Mucosa of stomach (tissue), 1 donor: ENCODE data around the gene MEGF6.

Source experiments
- H3K27me3 ChIP-seq: one replicate; pipeline ENCODE4 v1.7.0; 2013; ENCODE audit warnings: mild to moderate bottlenecking, low read length; ENCODE audit not compliant: control insufficient read depth, insufficient read depth
- H3K36me3 ChIP-seq: one replicate; pipeline ENCODE4 v1.7.0; 2013; ENCODE audit warnings: low read length; ENCODE audit not compliant: control insufficient read depth, insufficient read depth
- H3K4me1 ChIP-seq: one replicate; pipeline ENCODE4 v1.7.0; 2013; ENCODE audit warnings: mild to moderate bottlenecking, low read length; ENCODE audit not compliant: control insufficient read depth, insufficient read depth
- H3K4me3 ChIP-seq: one replicate; pipeline ENCODE4 v1.7.0; 2013; ENCODE audit warnings: low read length
- H3K9ac ChIP-seq: one replicate; pipeline ENCODE4 v1.7.0; 2013; ENCODE audit warnings: mild to moderate bottlenecking, low read length, moderate library complexity
- H3K9me3 ChIP-seq: one replicate; pipeline ENCODE4 v1.7.0; 2013; ENCODE audit warnings: mild to moderate bottlenecking, low read length, moderate library complexity; ENCODE audit not compliant: control insufficient read depth
- donor health status: Pancreatic carcinoma.

The MEGF6 gene

DNA sequence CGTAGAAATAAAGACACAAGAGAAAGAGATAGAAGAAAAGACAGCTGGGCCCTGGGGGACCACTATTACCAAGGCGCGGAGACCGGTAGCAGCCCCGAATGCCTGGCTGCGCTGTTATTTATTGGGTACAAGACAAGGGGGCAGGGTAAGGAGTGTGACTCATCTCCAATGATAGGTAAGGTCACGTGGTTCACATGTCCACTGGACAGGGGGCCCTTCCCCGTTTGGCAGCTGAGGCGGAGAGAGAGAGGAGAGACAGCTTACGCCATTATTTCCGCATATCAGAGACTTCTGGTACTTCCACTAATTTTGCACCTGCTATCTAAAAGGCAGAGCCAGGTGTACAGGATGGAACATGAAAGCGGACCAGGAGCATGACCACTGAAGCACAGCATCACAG, 9.4 kb upstream of the MEGF6 start:
- Histone ChIP-seq H3K4me1 (peaks cover 23% of the 10 kb centered on the region), H3K27me3 (no peaks in the 10 kb centered on the region), H3K36me3 (no peaks in the 10 kb centered on the region), H3K9me3 (no peaks in the 10 kb centered on the region), H3K4me3 (no peak overlapping the region), H3K9ac (no peak overlapping the region)

DNA sequence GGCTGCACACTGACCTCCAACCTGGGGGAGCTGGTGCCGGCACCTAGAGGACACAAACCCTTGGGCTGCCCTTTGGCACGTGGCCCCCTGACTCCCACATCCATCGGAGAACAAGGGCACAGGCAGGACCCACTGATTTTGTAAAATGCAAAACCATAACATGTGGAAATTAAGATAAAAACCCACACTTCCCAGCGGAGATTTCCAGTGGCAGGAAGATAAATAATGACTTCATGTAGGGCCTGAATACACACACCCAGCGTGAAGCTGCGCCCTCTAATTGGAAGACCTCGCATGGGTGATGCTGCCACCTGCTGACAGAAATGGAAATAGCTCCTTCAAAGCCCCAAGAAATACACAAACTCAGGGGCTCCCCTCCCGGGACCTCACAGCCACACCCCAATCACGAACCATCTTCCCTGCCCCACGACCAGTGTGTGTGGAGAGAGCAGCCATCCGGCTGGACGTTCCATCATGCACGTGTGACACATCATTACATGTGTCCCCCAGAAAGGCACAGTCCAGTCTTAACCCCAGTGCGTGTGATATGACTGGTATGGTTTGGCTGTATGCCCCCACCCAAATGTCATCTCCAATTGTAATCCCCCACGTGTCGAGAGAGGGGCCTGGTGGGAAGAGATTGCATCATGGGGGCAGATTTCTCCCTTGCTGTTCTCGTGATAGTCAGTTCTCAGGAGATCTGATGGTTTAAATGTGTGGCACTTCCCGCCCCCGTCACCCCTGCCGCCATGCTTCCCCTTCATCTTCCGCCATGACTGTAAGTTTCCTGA, 7.8 kb upstream of the MEGF6 start:
- Histone ChIP-seq H3K36me3 (no peaks in the 10 kb centered on the region), H3K9ac (no peak overlapping the region), H3K9me3 (no peaks in the 10 kb centered on the region), H3K4me1 (peaks cover 20% of the 10 kb centered on the region), H3K27me3 (no peaks in the 10 kb centered on the region), H3K4me3 (no peak overlapping the region)

DNA sequence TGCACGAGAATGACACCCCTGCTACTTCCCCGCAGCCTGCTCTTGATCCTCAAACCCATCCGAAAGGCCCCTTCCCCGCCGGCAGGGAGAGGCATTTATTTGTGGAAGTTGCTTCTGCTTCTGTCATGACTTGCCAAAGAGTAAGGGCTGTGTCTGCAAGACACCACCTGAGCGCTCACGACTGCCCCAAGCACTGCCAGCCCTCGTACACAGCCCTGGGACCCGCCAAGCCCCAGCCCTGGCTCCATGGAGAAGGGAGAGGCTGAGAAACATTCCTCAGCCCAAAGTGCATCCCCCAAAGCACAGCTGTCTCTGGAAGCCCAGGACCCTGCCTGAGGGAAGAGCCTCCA, 7.2 kb upstream of the MEGF6 start:
- Histone ChIP-seq H3K36me3 (no peaks in the 10 kb centered on the region), H3K9ac (no peak overlapping the region), H3K9me3 (no peaks in the 10 kb centered on the region), H3K27me3 (no peaks in the 10 kb centered on the region), H3K4me3 (no peak overlapping the region), H3K4me1 (peaks cover 20% of the 10 kb centered on the region)

DNA sequence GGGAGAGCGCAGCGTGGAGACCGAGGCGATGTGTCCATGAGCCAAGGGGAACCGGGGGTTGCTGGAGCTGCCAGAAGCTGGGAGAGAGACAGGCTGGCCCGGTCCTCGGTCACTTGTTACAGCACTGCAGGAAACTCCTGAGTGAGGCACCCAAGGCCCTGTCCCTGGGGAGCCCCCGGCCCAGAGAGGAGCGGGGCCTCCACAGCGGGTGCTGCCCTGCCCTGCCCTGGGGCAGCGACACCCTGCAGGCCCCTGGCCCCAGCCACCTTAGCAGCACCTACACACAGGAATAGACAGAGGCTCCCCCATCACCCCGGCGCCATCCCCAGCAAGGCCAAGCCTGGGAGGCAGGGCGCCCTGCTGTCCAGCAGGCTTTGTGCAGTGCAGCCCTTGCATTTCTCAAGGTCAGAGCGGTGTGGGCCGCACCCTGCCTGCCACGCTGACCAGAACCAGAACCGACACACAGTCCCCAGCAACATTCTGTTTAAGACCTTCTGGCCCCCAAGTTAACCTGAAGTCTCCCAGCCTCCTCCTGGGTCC, 6.6 kb upstream of the MEGF6 start:
- Histone ChIP-seq H3K36me3 (no peaks in the 10 kb centered on the region), H3K9me3 (no peaks in the 10 kb centered on the region), H3K4me1 (peaks cover 20% of the 10 kb centered on the region), H3K9ac (no peak overlapping the region), H3K27me3 (peaks cover 2% of the 10 kb centered on the region), H3K4me3 (no peak overlapping the region)

DNA sequence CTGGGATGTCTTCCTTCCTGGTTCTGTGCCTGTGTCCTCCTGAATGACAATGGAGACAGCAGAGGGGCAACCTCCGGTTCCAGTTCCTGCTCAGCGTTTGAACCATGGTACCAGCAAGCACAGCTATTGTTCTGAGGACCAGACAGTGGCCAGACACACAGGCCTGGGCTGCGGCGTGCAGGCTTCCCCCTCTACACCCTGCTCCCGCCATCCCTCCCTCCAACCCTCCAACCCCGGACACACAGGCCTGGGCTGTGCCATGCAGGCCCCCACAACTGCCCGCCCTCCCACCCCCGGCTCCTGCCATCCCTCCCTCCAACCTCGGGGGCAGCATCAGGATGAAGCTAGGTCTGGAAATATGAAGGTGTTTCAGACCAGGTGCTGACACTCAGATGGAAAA, 5.6 kb upstream of the MEGF6 start:
- Histone ChIP-seq H3K27me3 (peaks cover 6% of the 10 kb centered on the region), H3K9me3 (no peaks in the 10 kb centered on the region), H3K36me3 (no peaks in the 10 kb centered on the region), H3K4me3 (no peak overlapping the region), H3K4me1 (peaks cover 24% of the 10 kb centered on the region), H3K9ac (no peak overlapping the region)

DNA sequence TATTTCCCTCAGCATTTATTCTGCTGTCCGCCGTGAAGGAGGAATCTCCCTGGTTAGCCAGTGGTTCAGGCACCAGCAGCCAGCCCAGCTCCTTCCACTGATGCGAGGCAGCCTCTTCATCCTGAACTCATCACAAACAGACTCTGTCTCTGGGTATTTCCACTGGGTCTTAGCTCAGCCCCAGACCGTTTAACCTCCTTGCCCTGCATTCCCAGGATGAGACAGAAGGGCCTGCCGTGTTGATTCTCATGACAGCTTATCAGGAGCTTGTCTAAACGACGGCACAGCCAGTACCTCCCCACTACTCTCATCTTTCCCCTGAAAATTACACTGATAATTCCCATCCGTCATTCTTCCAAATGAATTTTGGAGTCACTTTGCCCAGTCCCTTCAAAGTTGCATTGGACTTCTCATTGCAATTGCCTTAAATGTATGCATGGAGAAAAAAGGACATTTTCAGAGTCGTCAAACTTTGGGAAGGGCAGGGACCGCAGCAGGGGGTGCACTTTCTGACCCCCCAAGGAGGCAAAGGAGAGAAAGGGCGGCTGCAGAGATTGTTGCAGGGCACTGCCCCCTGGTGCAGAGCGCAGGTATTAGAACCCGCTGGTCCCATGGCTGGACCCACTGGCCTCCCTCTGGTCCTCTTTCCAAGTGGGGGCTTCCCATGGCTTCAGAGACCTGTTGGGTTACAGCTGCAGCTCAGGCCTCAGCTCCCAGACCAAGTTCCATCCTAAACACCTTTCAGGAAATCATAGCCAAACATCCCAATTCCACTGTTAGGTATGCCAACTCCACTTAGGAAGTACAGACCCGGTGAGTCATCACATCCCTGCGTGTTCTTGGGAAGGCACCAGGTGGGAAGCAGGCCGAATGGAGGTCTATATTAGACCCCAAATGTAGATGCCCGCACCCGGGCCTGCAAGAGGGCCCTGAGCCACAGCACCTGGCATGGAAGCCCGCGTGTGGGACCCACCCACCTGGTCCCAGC, 3.7 kb upstream of the MEGF6 start:
- Histone ChIP-seq H3K36me3 (no peaks in the 10 kb centered on the region), H3K4me3 (no peak overlapping the region), H3K9ac (no peak overlapping the region), H3K4me1 (peaks cover 33% of the 10 kb centered on the region), H3K9me3 (no peaks in the 10 kb centered on the region), H3K27me3 (peaks cover 16% of the 10 kb centered on the region)

DNA sequence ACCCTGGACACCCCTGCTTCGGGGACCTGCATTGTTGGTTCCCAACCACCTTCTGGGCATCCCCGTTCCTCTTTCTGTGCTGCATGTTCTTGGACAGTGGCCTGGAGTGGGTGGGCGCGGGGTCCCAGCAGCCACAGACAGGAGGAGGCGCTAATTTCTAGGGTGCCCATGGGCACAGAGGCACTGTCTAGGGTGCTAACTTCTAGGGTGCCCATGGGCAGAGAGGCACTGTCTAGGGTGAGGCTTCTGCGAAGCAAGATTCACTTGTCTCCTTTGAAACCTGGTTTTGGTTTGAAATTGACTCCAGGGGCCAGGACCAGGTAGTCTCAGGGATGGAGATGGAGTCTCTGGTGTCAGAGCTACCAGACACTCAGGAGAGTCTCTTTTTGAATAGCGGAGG, 815 bp upstream of the MEGF6 start:
- Histone ChIP-seq H3K27me3 (peaks cover 37% of the 10 kb centered on the region), H3K4me1 (peaks cover 24% of the 10 kb centered on the region), H3K36me3 (no peaks in the 10 kb centered on the region), H3K9me3 (no peaks in the 10 kb centered on the region), H3K4me3 (no peak overlapping the region), H3K9ac (no peak overlapping the region)

DNA sequence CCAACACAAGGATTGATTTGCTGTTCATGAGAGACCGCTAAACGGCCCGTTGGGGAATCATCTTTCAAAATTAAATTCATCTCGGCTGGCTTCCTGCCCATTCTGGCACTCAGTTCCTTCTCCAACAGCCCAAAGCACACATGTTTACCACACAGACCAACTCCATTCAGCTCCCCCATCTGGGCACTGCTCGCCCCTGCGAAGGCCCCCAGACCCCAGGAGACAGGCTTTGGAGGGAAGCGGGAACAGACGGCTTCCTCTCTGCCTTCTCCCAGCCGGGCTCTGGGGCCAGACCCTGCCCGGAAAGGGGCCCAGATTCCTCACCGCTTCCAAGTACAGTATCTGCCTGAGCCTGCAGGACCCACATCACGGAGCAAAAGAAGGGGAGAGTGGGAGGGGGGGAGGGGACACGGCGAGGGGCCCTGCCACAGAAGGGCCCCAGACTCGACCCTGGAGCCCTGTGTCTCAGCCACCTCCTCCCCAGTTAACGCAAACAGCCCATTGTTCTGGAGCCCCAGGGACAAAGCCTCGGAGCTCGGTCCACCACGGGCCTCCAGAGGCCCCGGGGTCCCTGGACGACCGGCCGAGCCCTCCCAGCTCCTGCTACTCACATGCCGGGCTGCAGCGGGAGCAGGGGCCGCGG, 660 bp downstream of the MEGF6 start:
- Histone ChIP-seq H3K9ac (no peak overlapping the region), H3K4me3 (no peak overlapping the region), H3K9me3 (no peaks in the 10 kb centered on the region), H3K4me1 (peaks cover 24% of the 10 kb centered on the region), H3K27me3 (peaks cover 37% of the 10 kb centered on the region), H3K36me3 (no peaks in the 10 kb centered on the region)

DNA sequence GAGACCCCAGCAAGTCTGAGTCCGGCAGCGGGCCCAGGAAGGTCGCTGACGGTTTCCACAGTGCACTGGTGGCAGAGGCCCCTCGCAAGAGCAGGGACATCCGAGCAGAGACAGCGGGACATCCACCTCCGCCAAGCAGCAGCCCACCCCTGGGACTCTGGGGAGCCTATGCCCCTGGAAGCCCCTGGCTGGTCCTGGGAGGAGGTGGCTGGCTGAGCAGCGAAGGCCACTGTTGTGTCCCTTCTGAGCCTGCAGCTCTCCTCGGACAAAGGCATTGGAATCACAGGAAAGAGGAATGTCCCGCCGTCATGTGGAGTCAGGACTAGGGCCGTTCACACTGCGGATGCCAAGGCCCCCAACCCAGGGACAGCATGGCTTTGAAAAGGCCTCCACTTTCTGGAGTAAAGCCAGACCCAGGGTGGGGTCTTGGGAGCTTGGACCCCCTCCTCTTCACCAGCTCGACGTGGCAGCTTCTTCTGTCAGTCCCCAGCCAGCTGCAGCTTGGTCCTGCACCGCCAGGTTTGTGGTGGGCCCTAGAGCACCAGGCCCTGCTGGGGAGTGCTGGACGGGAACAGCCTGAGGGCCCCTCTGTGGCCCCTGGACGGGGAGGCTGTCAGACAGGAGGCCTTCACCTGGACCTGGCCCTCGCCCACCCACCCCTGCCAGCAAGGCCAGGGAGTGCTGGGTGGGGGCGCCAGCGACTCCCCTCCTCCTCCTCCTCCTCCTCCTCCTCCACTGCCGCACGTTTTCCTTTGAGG, 1.4 kb downstream of the MEGF6 start:
- Histone ChIP-seq H3K4me1 (peaks cover 24% of the 10 kb centered on the region), H3K27me3 (peaks cover 37% of the 10 kb centered on the region), H3K4me3 (no peak overlapping the region), H3K36me3 (no peaks in the 10 kb centered on the region), H3K9ac (no peak overlapping the region), H3K9me3 (no peaks in the 10 kb centered on the region)

DNA sequence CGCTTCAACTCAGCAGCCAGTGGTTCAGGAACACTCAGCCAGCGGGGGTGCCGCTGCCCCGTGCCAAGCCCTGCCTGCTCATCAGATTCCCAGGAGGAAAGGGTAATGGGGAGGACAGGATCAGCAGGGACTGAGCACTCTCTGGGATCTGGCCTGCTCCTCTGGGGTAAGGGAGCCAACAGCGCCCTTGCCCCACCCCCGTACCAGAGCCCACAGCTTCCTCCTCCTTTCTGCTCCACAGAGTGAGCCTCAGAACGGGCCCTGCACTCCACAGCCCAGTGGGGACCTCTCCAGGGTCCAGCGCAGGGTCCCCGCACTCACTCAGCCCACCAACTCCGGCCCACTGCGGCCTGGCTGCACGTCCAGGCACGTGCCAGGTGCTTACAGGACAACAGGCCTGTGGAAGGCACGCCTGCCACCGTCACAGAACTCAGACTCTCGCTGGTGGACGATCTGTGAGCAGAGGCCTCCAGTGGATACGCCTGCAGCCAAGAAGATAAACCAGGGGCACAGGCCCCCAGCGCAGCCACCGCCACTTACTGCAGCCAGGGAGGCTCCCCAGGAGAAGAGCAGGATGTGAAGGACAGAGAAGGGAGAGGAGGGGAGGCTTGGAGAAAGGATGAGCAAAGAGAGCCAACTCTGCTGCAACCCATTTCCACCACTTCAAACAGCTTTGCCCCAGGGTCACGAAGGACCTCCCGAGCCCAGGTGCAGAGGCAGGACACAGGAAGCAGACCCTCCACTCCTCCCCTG, 2.1 kb downstream of the MEGF6 start:
- Histone ChIP-seq H3K36me3 (no peaks in the 10 kb centered on the region), H3K9ac (no peak overlapping the region), H3K4me1 (peaks cover 24% of the 10 kb centered on the region), H3K9me3 (no peaks in the 10 kb centered on the region), H3K27me3 (peaks cover 37% of the 10 kb centered on the region), H3K4me3 (no peak overlapping the region)

DNA sequence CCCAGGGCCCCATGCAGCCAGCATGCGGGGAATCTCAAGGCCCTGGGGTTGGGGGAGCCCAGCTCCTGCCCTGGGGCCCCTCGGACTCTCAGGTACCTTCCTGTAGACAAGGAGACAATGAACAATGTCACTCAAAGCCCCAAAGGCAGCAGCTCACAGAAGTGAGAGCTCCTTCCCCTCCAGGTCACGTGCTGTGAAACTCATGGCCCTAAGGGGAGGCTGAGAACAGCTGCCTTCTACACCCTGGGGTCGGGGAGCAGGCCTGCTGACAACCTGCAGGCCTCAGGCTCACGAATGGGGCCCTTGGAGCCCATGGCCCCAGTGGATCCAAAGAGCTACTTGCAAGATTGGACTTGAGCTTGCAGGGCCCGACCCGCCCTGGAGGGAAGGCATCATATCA, 3.2 kb downstream of the MEGF6 start:
- Histone ChIP-seq H3K36me3 (no peaks in the 10 kb centered on the region), H3K27me3 (peaks cover 39% of the 10 kb centered on the region), H3K4me1 (peaks cover 17% of the 10 kb centered on the region), H3K9ac (no peak overlapping the region), H3K9me3 (no peaks in the 10 kb centered on the region), H3K4me3 (no peak overlapping the region)
